NCI-H69 (cell line): ENCODE data around the gene URB1.
"Not testable (repeated sequence)": the region's sequence is repeated elsewhere in the genome, so short reads cannot be mapped to it uniquely, and the experiment has no call there.

Experiments used
- DNase-seq: peaks from one replicate; lab custom pipeline; 2025; lab: John Stamatoyannopoulos, UW

URB1 gene

GRCh38 chr21:32285476-32285875, 107.3 kb downstream of the URB1 start:
- no peak for DNase-seq

- DNase-seq = no peak
Observed at GRCh38 chr21:32282992-32283391, 109.8 kb downstream of the URB1 start.

- no peak for DNase-seq
Observed at GRCh38 chr21:32281531-32281930, 111.3 kb downstream of the URB1 start.

- no peak for DNase-seq
Observed at GRCh38 chr21:32279377-32279680, 113.5 kb downstream of the URB1 start.

GRCh38 chr21:32278518-32279376, 114.1 kb downstream of the URB1 start, which contains the start of gene MIS18A:
Gene MIS18A, minus strand, starts transcription at chr21:32279049. Its CDS starts 35 bp downstream, at chr21:32279014.
- DNase-seq = peak; percentile 97

GRCh38 chr21:32278103-32278502, 114.7 kb downstream of the URB1 start:
- peak; percentile 26 for DNase-seq

- no peak for DNase-seq
Observed at GRCh38 chr21:32276671-32277070, 116.1 kb downstream of the URB1 start.

- DNase-seq = peak; percentile 17
Observed at GRCh38 chr21:32270748-32271147, 122.1 kb downstream of the URB1 start.

- not testable (repeated sequence) for DNase-seq
Observed at GRCh38 chr21:32265321-32265720, 127.5 kb downstream of the URB1 start.

GRCh38 chr21:32261929-32262328, 130.9 kb downstream of the URB1 start:
- no peak for DNase-seq
